Left renal pelvis (tissue), 4 donors: ENCODE results near the gene METTL8. TPM values are rescaled to one million over a fixed set of nuclear protein-coding genes. Genes with fewer than 3 reads are reported as not detected.
"Not testable (repeated sequence)": the region's sequence is repeated elsewhere in the genome, so short reads cannot be mapped to it uniquely, and the experiment has no call there.

Experiments
- DNase-seq, 4 donors: peaks; one replicate each; pipeline ENCODE4 v3.0.0-alpha.2; 2013; ENCODE audit warnings: low read depth in 4 of 4, low spot score in 3 of 4
- polyA plus RNA-seq, 4 donors: library from polyadenylated mRNA; unstranded; fragments of 120-200 nt; gene quantifications; one replicate each; pipeline ENCODE4 v1.2.1, GENCODE V29; 2013; ENCODE audit not compliant: insufficient read length in 4 of 4

Gene METTL8
- polyA plus RNA-seq, 4 donors, result 14.6 to 17.8 (median 16.2) TPM

DNA sequence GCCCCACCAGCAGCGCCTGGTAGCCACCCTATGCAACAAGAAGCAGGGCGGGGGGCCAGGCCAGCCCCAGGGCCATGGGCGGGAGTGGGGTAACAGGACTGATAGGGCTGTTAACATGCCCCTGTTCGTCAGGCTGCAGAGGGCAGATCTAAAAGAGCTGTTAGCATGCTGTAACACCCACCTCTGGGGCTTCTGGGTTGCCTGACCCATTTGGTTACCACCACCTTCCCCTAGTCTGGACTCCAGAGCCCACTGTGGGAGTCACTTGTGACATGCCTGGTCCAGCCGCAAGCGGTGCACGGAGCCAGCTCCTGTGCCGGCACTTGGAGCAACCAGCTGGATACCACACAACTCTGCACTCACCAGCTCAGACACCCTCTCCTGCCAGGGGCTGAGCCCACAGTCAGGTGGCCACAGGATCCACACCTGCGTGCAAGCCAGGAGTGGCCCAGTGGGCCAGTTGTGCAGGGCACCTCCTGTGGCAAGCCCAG is 2.1 kb downstream of the METTL8 start:
- DNase-seq, result no peak

DNA sequence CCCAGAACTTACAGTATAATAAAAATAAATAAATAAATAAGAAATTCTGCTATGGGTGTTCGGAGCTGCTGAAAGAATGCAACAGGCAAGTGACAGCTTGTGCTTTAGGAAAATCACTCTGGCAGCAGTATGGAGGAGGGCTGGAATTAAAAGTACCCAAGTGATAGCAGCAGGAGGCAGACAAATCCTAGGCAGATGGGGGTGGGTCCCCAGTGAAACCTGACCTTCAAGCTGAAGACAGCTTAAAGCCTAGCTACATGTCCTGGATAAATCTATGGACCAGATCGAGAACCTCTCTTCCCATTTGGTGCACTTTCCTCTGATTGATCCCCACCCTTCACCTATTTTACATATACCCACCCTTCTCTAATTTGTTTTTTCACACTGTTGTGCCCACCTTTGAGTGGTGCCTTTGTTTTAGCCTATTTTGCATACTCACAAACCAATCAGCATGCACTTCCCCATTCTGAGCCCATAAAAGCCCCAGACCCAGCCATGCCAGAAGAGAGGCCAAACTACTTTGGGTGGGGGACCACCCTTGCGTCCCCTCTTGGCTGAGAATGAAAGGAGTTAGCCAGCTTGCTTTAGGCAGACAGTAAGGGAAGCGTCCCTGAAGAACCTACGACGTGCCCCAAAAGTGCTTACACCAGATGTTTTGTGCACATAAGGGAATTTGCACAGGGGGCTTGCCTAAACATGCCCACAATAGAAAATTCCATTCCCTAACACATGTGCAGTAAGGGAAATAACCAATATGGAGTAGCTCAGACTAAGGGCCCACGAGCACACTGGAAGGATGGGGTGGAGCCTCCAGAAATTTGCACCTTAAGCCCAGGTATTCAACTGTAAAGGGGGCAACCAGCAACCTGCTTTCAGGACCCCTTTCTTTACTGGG is 3.0 kb downstream of the METTL8 start:
- no peak for DNase-seq

GRCh38 chr2:171422710-171423495 is 10.9 kb downstream of the METTL8 start:
- DNase-seq, result not testable (repeated sequence)

DNA sequence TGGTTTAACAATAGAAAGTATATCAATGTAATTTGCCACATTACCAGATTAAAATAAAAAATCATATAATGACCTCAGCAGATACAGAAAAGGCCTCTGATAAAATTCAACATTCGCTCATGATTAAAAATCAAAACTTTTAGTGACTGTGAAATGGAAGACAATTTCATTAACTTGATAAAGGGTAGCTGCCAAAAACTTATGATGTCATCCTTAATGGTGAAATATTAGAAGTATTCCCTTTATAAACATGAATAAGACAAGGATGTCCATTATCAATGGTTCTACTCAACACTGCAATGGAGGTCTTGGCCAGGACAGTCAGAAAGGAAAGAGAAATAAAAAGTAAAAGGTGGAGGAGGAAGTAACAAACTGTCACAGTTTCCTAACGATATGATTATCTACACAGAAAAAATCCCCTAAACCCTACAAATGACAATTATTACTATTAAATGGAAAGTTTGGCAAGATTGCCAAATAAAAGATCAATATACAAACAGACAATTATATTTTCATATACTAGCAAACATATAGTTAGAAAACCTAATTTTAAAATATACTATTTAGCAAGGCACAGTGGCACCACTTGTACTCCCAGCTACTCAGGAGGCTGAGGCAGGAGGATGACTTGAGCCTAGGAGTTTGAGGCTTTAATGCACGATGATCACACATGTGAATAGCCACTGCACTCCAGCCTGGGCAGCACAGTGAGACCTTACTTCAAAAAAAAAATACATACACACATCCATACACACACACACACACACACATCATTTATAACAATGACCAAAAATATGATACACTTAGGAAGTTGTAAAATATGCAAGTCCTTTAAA is 12.8 kb downstream of the METTL8 start:
- no peak for DNase-seq

DNA sequence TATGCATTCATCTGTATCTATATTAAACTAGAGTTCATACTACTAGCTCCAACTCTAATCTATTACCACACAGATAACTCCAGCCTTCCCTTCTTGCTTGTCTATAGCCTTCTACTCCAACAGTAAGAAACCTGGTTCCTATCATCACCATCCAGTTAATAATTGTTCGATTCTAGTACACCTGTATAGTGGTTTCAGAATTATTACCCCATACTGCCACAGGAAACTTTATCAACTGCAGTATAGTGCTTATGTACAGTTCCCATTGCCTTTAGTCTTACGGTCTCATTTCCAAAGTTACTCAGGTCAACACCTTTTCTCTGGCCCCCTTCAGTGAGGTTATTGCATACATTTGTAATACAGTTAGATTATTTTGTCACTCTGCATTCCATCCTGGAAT is 14.5 kb downstream of the METTL8 start:
- DNase-seq, result no peak

DNA sequence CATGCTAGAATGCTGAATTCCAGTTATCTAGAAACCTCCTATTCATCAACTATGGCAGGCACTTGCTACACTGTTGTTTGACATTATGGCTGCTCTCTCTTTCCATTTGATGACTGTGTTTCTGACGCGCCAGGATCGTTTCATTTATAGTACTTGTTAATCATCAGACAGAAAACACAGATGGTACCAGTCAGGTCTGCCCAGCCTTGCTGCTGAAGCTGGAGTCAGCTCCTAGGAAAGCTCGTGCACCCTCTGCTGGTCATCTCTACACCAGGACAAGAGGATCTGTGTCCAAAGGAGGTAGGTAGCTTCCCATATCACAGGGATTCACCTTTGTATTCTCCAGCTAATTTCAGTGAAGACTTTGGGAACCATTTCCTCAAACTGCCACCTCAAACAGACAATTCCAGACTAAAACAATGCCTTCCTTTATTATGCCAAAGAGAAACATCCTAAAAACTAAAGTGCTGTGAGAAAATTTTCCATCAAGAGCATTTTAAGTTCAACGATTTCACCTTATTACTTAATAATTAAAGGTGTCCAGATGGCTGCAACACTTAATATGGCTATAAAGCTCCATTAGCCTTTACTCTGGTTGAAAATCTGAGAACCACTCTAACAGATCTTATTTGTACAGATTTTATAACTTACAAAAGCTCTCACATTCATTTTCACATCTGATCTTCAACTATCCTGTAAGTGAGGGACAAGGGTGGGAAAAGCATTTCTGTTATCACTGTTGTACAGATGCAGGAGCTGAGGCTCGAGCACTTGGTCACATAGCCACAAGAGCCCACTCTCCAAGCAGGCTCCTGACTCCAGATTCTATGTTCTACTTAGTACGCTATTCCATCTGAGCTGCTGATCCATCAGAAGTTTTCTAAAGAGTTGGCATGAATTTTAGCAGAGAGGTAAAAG is 17.5 kb downstream of the METTL8 start:
- DNase-seq, result peak; percentile 76 to 88 (median 80)

GRCh38 chr2:171414645-171415044 is 19.1 kb downstream of the METTL8 start:
- not testable (repeated sequence) for DNase-seq

- DNase-seq, result no peak
Measured at GRCh38 chr2:171412571-171413175, 21.1 kb downstream of the METTL8 start.

DNA sequence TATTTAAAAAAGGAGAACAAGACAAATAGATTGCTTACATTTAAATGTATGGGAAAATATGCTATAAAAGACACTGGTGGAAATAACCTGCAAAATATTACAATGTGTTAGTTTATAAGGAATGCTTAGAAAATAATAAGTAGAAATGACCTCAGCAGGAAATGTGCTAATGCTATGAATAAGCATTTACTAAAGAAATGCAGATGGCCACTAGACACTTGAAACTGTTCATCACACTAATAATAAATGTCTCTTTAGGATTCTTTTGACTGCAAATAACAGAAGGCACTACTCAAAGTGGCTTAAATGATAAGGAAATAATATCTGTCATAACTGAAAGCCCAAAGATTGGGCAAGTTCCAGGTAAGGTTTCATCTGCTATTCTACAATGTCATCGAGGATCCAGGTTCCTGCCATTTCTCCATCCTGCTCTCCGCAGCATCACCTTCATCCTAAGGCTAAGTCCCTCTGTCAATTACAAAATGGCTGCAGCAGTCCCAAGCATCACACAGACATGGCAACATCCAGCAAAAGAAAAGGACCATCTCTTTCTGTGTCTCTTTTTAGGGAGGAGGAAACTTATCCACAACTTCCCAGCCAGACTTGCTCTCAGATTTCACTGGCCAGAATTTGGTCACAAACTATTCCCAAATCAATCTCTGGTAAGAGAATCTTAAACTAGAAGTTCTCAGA is 21.9 kb downstream of the METTL8 start:
- DNase-seq, result no peak

GRCh38 chr2:171411214-171411613 is 22.6 kb downstream of the METTL8 start:
- no peak for DNase-seq

- no peak for DNase-seq
Measured at GRCh38 chr2:171410624-171411023, 23.2 kb downstream of the METTL8 start.

DNA sequence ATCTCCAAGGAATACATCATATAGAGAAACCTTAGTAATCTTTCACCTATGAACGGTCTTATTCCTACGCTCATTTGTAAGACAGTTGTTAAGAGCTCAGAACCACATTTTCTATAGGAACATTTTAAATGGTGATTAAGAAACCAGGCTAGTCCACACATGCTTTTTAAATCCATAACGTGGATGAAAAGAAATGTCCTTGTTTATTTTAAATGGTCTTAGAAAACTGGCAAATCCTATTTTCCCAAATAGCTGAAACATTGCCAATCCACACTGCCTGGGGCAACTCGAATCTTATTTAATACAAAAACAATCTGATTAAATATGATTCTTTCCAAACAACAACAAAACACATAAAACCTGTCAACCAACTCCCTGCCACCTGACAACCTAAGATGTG is 23.7 kb downstream of the METTL8 start:
- DNase-seq, result no peak

DNA sequence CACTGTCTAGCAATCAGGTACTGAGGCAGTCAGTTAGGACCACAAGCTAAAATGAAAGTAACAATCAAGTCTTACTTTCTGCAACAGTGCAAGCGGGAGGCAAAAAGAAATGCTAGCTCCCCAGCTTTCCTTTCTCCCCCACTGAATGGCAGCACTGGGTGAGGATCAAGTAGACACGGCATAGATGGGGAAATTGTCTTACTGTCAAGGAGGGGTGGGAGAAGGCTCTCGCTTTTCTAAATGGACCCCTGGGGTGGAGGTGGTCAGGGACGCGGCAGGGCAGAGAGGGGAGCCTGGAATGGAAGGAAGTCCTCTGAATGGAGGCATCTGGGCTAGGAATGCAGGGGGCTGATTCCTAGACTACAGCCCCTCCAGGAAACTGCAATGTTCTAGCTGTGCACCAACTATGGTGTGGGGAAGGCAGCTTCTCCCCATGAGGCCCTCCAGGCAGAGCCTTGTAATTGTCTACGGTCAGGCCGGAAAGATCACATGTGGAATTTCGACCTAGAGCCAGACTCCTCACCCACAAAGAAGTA is 24.3 kb downstream of the METTL8 start:
- DNase-seq, result no peak

DNA sequence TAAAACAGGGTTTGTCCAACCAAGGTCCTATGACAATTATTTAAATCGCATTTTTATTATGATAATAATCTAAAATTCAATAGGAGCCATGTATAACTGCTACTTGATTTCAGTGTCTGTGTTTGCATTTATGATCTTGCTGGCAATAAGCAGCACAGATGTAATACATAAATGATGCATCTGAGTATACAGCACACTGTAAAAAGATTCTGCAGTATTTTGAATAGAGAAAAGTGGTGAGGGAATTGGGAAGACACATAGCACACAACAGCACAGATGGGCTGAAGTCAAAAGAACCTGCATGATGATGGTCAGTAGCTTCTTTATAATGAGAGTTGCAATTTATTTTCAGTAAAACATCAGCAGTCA is 26.1 kb downstream of the METTL8 start:
- DNase-seq, result no peak

DNA sequence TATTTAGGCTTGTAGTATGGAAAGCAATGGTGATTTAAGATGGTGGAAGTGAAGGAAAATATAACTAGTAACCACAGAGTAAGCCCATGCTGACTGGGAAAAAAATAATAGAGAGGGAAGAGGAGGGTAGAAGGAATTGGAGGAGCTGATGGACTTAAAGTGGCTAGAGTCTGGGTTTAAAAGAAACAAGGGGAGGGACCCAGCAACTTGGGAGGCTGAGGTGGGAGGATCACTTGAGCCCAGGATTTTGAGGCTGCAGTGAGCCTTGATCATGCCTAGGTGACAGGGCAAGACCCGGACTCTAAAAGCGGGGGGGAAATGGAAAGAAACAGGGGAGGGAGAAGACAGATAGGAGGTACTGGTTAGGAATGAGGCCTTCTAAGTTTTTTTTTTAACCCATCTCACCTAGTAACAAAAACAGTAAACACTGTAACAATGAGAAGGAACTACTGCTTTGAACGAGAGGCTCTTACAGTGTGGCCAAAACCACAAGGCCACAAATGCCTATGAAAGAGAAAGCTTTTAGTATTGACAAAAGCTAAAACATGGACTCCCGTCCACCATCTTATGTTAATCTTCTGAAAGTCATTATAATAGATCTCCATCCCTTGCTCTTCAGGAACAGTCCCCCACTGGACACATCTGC is 26.6 kb downstream of the METTL8 start:
- DNase-seq, result no peak

- DNase-seq, result no peak
Measured at GRCh38 chr2:171406044-171406443, 27.7 kb downstream of the METTL8 start.

DNA sequence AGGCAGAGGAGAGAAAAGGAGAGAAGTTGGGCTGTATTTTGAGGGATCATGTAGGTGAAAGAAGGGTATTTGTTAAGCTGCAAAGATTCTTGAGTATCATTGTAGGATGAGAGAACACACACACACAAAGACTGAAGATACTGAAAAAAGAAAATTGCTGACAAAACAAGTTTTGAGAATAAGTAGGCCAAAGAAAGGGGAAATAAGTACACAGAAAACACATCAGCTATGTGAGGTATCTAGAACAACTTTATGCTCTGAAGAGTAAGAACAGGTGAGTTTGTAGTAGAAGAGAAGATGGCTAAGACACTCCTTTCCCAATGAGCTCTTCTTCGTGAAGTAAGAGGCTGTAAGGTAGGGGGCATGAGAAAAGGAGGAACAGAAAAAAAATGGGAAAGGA is 28.2 kb downstream of the METTL8 start:
- no peak for DNase-seq

- DNase-seq, result no peak
Measured at GRCh38 chr2:171404719-171405118, 29.1 kb downstream of the METTL8 start.
